GM19372 (cell line): ENCODE measurements around the gene CTDSP1.

ENCODE experiments used
- ATAC-seq: cut with Tn5 transposase; IDR thresholded peaks from one replicate; pipeline ENCODE4 v1.9.1; 2021; ENCODE audit warnings: mild to moderate bottlenecking, low read depth, moderate library complexity; ENCODE audit not compliant: unreplicated experiment

CTDSP1 gene

GRCh38 chr2:218397820-218398436, 1.7 kb upstream of the CTDSP1 start:
- no peak for ATAC-seq

- peak; percentile 25 for ATAC-seq
Measured at GRCh38 chr2:218398437-218399390, 954 bp upstream of the CTDSP1 start.

- no peak for ATAC-seq
Measured at GRCh38 chr2:218400167-218400929, 680 bp downstream of the CTDSP1 start.

GRCh38 chr2:218400930-218401881, 1.5 kb downstream of the CTDSP1 start:
- ATAC-seq = no peak

- no peak for ATAC-seq
Measured at GRCh38 chr2:218401890-218402289, 2.2 kb downstream of the CTDSP1 start.

- no peak for ATAC-seq
Measured at GRCh38 chr2:218402491-218402901, 2.8 kb downstream of the CTDSP1 start.

GRCh38 chr2:218402911-218403411, 3.3 kb downstream of the CTDSP1 start:
- ATAC-seq = no peak

GRCh38 chr2:218403810-218404209, 4.1 kb downstream of the CTDSP1 start:
- no peak for ATAC-seq

GRCh38 chr2:218404351-218405085, 4.8 kb downstream of the CTDSP1 start:
- ATAC-seq = no peak

- no peak for ATAC-seq
Measured at GRCh38 chr2:218405086-218405745, 5.5 kb downstream of the CTDSP1 start.

- peak; percentile 27 for ATAC-seq
Measured at GRCh38 chr2:218405746-218406208, 6.1 kb downstream of the CTDSP1 start.

GRCh38 chr2:218406209-218406948, 6.7 kb downstream of the CTDSP1 start:
- peak; percentile 82 for ATAC-seq

- no peak for ATAC-seq
Measured at GRCh38 chr2:218406949-218407618, 7.4 kb downstream of the CTDSP1 start.

GRCh38 chr2:218407717-218408116, 8.0 kb downstream of the CTDSP1 start:
- ATAC-seq = no peak

- ATAC-seq = no peak
Measured at GRCh38 chr2:218418321-218418716, 18.7 kb downstream of the CTDSP1 start.

GRCh38 chr2:218418717-218419458, 19.2 kb downstream of the CTDSP1 start, which contains the start of gene VIL1:
Gene VIL1, plus strand, starts transcription at chr2:218419123. Its CDS starts 4,656 bp downstream, at chr2:218423779.
- no peak for ATAC-seq
